GM19438 (cell line): ENCODE measurements around the gene BZW2.

Experiments
- ATAC-seq: cut with Tn5 transposase; IDR thresholded peaks from one replicate; pipeline ENCODE4 v1.9.1; 2021; ENCODE audit warnings: low read depth; ENCODE audit not compliant: unreplicated experiment

Gene BZW2

DNA sequence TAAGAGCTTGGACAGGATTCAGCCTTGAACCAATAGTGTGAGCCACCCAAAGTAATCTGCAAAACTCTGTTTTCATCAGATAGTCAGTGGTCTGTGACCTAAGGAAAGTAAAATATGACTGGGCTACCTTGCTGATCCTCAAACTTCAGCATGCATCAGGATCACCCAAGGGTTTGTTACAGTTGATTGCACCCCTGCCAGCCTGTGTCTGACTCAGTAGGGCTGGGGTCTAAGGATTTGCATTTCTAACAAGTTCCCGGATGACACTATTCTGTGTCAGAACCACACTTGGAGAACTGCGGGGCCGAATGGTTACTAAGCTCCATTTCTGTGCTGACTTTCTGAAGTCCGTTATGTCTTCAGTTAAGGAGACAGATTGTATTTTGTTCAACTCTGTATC lies 66.9 kb downstream of the BZW2 start:
- no peak for ATAC-seq

DNA sequence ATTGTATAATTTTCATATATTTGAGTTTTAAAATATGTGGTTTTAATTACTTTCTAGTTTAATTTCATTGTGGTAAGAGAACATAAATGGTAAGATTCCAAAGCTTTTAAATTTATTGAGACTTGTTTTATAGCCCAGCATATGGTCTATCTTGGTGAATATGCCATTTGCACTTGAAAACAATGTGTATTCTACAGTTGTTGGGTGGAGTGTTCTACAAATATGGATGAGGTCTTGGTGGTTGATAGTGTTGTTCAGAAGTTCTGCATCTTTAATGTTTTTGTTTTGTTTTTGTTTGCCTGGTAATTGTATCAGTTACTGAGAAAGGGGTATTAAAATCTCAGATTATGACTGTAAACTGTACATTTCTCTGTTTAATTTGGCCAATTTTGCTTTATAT lies 69.9 kb downstream of the BZW2 start:
- no peak for ATAC-seq

DNA sequence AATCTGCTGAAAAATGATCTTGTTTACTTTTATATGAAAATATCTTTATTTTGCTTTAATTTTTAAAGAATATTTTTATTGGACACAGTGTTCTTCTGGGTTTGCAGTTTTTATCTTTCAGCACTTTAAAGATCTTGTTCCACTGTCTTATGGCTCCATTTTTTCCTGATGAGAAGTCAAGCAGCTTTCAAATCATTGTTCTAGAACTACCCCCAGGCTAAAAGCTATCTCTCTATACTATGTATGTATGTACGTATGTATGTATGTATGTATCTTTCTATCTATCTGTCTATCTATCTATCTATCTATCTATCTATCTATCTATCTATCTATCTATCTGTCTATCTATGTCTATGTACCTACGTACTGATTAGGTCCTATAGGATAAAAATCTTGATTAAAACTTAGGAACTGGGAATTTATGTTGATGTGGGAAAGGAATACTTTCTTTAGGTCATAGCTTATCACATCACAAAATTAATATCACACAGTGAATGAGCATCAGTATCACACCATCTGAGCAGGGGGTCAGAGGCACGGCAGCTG lies 72.2 kb downstream of the BZW2 start:
- no peak for ATAC-seq

DNA sequence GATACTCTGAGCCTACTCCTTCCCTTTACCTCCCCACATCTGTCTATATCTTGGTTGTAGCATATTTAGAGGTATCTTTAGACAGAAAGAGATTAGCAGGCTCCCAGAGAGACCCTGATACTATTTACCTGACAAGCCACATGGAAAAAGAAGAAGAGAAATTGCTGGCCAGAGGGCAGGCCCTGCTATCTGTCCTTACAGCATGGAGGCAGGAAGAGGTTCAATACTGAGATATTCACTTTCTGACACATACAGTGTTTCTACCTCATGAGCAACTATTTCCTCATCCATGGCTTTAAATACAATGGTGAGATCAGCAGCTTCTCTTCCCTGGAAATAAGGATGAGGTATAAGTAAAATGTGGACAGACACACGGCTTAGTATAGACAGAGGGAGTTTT lies 73.7 kb downstream of the BZW2 start:
- ATAC-seq = no peak

DNA sequence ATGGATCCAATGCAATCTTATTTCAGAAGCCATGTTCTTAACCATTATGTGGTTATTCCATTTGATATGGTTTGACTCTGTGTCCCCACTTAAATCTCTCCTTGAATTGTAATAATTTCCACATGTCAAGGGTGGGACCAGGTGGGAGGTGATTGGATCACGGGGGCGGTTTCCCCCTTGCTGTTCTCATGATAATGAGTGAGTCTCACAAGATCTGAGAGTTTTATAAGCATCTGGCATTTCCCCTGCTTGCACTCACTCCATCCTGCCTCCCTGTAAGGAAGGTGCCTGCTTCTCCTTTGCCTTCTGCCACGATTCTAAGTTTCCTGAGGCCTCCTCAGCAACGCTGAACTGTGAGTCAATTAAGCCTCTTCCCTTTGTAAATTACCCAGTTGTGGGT lies 75.6 kb downstream of the BZW2 start:
- ATAC-seq = no peak

DNA sequence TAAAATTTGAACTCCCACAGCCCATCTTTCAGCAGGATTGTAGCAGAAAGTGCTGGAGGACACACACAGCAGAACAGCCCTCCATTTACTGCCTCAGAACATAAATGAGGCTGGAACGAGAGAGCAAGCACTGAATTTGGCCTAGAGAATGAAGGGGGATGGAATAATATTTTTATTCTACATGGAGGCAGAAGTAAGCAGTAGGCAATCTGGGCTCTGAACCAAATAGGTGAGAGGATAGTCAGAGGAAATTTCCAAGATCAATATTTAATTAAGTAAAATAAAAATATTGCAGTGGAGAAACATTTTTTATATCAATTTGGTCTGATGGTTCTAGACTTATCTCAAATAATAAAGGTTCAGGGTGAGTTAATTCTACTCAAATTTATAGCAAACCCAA lies 78.4 kb downstream of the BZW2 start:
- no peak for ATAC-seq

DNA sequence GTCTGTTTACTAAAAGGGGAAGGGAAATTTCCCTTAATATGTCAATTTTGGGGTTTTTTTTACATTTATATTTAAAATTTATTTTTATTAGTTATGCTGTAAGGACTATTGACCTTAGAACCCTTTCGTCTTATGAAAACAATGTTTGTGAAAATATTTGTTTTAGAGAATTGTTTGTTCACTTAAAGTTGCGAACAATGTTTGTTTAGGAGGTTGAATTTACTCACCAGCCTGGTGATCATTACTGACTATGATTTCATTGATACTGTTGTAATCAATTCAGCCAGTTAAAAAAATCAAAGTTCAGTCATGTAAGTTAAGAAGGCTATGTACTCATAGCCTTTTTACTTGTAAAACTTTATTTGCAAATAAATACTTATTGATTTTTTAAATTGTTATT lies 80.2 kb downstream of the BZW2 start:
- ATAC-seq = no peak

DNA sequence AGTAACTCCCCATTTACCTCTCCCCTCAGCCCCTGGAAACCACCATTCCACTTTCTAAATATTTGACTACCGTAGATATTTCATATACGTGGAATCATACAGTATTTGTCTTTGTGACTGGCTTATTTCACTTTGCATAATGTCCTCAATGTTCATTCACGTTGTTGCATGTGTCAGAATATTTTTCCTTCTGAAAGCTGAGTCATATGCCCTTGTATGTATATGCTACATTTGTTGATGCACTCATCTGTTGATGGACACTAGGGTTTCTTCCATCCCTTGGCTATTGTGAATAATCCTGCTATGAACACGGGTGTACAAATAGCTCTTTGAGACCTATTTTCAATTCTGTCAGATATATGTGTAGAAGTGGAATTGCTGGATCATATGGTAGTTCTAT lies 81.8 kb downstream of the BZW2 start:
- ATAC-seq = no peak

DNA sequence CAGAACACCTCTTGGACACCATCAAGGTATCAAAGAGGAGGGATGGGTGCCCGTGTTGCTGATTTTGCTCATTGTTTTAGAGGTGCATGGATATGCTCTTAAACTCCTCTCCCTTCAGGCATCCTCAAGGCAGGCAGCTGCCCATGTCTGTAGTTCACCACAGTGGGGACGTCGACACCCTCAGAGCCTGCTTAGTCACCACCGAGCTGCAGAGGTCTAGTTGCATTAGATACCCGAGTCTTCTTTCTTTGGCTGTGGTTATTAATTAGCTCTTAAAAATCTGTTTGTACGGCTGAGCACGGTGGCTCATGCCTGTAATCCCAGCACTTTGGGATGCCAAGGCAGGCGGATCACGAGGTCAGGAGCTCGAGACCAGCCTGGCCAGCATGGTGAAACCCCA lies 82.8 kb downstream of the BZW2 start:
- no peak for ATAC-seq

DNA sequence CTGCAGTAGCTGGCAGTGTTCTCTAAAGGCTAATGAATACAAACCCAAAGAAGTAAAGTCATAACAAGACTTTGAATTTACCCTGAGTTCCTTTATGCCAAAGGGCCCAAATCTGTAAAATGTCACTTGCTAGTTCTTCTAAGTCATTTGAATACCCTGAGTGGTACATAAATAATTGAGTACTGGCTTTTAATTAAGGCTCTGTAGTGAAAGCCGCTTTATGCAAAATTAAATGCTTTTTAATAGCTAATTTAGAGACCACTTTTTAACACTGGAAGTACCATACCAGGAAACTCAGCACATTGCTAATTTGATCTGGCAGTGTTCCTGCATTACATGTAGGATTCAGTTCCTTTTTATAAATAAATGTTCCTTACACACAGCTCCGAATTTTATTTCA lies 83.6 kb downstream of the BZW2 start:
- ATAC-seq = no peak

DNA sequence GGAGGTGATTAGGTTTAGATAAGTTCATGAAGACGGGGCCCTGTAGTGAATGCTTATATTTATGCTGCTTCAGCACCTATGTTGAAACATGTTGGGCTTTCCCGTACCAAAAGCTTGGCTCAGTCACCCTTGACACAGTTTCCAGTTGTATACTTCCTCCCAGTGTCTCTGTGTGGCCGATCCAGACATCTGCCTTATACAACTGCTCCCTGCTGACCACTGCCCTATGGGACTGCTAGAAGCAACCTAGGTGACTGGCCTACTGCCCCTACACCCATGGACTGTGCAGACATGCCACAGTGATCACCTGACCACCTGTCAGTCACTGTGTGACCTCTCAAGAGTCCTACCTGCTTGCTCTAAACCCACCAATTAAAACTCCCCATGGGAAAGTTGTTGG lies 85.0 kb downstream of the BZW2 start:
- ATAC-seq = no peak

DNA sequence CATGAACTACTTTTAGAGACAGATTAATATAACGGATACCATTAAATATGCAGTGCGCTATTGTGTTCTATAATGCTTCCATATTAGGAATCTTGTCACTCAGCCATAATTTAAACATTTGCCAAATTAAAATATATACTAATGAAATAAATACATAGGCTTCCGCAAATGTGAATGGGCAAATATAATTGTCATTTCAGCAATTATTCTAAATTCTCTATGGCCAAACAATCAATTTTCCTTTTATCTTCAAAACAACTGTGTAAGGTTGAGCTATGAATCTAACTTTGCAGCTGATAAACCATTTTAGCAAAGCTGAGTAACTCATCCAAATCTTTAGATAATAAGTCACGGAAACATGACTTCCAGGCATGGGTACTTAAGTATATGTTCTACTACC lies 86.8 kb downstream of the BZW2 start:
- no peak for ATAC-seq

DNA sequence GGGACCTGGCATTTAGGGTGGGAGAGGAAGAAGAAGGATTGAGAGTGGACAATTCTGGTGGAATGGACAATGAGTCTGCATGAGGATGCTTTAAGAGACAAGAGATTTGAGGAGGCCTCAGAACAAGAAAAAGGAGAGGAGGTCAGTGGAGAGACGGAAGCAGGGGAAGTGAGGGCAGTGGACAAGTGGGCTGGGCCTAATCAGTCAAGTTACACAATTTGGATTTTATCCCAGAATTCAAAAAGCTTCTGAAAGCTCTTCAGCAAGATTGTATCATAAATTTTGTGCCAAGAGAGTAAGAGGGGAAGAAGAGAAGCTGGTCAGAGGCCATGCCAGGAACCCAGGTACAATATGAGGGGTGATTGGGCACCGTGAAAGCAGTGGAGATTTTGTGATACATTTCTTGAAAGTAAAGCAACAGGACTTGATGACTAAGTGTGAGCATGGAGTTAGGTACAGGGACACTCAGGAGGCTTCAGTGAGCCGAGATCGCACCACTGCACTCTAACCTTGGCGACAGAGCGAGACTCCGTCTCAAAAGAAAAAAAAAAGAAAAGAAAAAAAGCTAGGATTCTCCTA lies 88.3 kb downstream of the BZW2 start:
- no peak for ATAC-seq

DNA sequence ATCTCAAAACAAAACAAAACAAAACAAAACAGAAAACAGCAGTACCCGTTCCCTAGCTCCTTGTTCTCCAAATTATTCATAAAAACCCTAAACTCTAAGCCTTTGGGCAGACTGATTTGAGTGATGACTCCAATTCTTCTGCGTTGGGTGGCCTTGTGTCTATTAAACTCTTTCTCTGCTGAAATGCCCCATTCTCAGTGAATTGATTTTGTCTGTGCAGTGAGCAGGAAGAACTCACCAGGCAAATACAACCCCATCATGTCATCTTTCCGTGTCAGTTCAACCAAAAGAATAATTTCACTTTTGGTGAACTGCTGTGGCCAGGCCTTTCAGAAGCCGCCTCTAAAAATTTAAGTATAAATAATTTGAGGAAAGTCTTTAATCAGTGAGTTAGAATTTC lies 89.0 kb downstream of the BZW2 start:
- no peak for ATAC-seq

DNA sequence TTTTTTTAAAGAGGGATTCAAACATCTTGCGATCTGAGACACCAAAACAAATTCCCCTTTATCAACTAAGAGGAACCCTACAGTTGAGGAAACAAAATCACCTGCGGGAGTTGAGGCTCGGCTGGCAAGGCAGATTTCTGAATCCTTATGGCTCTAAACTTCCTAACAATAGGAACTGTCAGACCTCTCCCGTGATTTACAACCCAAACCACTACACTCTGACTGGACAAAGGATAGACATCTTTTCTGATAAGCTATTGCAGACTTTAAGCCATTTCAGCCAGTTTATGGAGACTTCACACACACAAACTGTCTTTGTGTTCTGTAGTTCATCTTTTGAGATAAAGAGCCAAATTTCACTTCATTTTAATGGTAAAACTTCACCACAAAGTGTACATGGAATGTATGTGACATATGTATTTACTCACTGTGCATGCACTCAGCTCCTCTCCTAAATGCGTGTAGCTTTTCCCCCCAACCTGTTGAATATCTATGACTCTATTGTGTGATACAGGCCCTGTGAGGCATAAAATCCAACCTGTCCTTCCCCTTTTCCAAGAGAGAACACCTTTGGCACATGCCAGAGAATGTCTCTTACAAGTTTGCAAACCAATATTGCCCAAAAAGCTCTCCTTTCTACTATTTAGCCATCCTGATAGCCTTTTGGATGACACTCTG lies 92.2 kb downstream of the BZW2 start:
- ATAC-seq = no peak

DNA sequence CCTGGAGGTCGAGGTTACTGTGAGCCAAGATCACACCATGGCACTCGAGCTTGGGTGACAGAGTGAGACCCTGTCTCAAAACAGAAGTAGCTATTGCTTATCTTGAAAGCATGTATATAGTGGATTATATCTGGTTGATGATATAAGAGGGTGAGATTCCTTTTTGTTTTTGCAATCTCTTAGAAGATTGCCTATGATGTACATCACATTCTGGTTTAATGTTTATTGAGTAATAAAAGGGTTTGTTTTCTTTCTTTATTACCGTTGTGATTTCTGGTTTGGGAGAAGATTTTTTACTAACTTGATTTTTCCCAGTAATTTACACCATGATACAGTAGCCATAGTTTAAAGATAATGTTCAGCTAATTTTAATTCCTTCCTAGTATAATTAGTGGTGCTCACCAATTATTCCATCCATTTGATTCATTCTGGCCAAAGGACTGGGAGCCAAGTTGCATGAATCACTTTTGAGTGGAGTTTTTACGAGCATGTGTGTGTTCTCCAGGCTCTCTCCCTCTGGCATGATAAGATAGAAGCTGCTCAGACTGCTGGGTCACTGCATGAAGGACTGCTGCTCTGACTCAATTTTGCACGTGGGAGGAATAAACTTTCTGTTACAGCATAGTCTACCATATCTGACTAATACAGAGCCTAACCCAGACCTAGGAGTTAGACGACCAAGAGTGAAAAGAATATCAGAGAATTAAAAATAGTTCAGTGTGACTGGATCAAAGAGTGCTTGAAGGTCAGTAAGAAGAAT lies 94.1 kb downstream of the BZW2 start:
- ATAC-seq = no peak

DNA sequence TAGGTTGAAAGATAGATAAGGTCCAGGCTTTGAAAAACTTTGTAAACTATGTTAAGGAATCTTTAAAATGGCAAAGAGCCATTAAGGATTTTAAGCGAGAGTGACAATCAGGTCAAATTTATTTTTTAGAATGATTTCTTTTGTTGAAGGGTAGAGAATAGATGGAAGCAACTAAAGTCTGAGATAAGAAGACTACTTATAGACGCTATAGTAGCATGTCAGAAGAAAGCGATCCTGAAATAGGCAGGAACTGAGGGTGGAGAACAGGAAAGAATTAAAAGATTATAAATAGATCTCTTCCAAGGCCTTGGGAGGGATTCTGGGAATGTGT lies 94.6 kb downstream of the BZW2 start:
- ATAC-seq = no peak

DNA sequence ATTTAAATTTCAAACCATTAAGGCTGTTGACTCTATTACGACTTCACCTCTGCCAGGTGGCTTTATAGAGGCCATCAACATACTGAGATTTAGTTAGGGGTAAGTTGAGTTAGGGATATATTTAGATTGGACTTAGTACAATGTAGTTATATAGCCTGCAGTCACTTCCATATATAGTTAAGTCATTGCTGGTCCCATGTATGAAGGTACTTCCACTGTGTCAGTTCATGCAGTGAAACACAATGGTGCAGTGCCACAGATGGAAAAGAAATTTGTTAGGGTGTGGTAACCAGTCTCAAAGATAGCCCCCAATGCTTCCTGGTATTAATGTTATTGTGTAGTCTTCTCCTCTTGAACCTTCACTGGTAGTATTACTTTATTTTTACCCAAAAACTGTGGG lies 95.0 kb downstream of the BZW2 start:
- no peak for ATAC-seq

DNA sequence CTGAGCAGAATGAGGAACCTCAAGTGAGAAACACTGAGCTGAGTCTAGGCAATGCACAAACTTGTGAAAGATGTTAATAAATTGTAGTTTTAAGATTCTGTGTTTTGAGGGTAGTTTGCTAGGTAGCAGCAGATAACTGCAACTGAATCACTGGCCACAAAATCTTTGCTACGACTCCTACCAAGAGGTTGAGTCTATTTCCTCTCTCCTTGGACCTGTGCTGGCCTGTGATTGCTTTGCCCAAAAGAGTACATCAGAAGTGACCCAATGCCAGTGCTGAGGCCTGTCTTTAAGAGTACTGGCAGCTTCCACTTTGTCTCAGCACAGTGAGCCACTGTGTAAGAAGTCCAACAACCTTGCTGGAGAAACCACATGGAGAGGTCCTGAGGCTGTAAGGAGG lies 95.7 kb downstream of the BZW2 start:
- no peak for ATAC-seq

DNA sequence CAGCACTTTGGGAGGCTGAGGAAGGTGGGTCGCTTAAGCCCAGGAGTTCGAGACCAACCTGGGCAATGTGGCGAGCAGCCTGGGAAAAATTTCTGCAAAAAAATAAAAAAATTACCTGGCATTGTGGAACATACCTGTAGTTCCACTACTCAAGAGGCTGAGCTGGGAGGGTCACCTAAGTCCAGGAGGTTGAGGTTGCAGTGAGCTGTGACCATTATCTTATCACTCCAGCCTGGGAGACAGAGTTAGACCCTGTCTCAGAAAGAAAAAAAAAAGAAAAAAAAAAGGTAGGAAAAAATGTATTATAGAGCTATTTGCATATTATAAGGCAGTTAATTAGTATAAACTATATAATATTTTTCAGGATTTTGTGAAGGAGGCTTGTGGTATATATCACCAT lies 96.6 kb downstream of the BZW2 start:
- ATAC-seq = no peak

DNA sequence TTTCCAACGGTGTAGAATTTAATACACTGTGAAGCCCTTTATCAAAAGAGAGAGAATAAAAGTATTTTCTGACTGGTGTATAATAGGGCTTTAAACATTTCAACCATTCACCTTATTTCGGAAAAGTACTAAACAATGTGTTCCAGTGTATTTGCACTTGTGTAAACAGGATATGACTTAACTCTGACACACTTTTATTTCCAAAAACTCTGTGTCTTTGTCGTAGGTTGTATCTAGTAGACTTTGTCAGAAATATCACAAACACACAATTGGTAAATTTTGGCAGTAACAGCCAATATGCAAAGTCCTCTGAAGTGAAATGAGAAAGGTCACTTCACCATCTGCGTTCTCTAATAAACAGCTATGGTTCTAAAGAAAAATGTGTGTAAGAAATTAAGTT lies 97.3 kb downstream of the BZW2 start:
- ATAC-seq = no peak
